HCT116 (cell line): Measurements from ENCODE around the gene ERAL1. TPM values are rescaled to one million over a fixed set of nuclear protein-coding genes. Genes with fewer than 3 reads are reported as not detected.

ENCODE experiments used
- ATAC-seq: fragments of 200-7000 bp; cut with Tn5 transposase; 2 replicates; pipeline ENCODE4 v1.9.1; 2020; ENCODE audit warnings: mild to moderate bottlenecking, moderate library complexity
- BruUV-seq: library from RNA; stranded (reverse); fragments of 400-500 nt; replicated peaks from 2 replicates; lab custom pipeline; 2021; lab: Mats Ljungman, UMichigan
- CTCF ChIA-PET: fragments of 300-600 bp; sonication (Branson Sonifier 250); formaldehyde crosslinking; loops from one replicate; lab custom pipeline; 2021; ENCODE audit warnings: antibody characterized with exemption; lab: Charles Lee
- POLR2A ChIA-PET: fragments of 300-600, 350-600 bp; sonication (Branson Sonifier 250); formaldehyde crosslinking; loops from one replicate; lab custom pipeline; 2021; ENCODE audit warnings: antibody characterized with exemption; lab: Charles Lee
- RAD21 ChIA-PET, 2 experiments: fragments of 300-600 bp; sonication (Branson Sonifier 250); formaldehyde crosslinking; loops; one replicate each; lab custom pipeline; 2023; ENCODE audit warnings: low total read pairs in 2 of 2; ENCODE audit not compliant: uncharacterized antibody in 2 of 2, unreplicated experiment in 2 of 2, low non-redundant PET in 1 of 2; lab: Charles Lee
- DNase-seq: peaks from one replicate; pipeline ENCODE4 v3.0.0-alpha.2; 2010; ENCODE audit warnings: low read depth, low spot score
- H2AFZ ChIP-seq: fragments of 200-600 bp; shearing (Covaris generic), sonication (generic); 2 replicates; pipeline ENCODE4 v1.6.1; 2017; ENCODE audit warnings: low read depth, mixed run types, mixed read lengths, antibody characterized with exemption, low read length; ENCODE audit not compliant: poor library complexity, severe bottlenecking
- H3K27ac ChIP-seq: 2 replicates; pipeline ENCODE4 v1.5.1; 2012; ENCODE audit warnings: low read depth, low read length
- H3K27me3 ChIP-seq: fragments of 200-600 bp; sonication (generic); 2 replicates; pipeline ENCODE4 v1.6.1; 2016; ENCODE audit warnings: mixed run types, low read length, mixed read lengths; ENCODE audit not compliant: insufficient read depth
- H3K36me3 ChIP-seq, 2 experiments: fragments of 200-500 bp in 1 of 2; fragments of 200-600 bp in 1 of 2; sonication (Bioruptor generic) in 1 of 2; sonication (generic) in 1 of 2; 2 replicates each; pipeline versions ENCODE4 v1.5.1 to v1.6.1; 2014 to 2016; ENCODE audit warnings: low read length in 2 of 2, inconsistent platforms in 1 of 2, mixed read lengths in 1 of 2, mixed run types in 1 of 2; ENCODE audit not compliant: insufficient read depth in 2 of 2, control insufficient read depth in 1 of 2
- H3K4me1 ChIP-seq, 2 experiments: fragments of 200-600 bp in 1 of 2; sonication (generic) in 1 of 2; 2 replicates each; pipeline versions ENCODE4 v1.5.1 to v1.6.1; 2012 to 2017; ENCODE audit warnings: low read length in 2 of 2, inconsistent platforms in 1 of 2, mild to moderate bottlenecking in 1 of 2, mixed read lengths in 1 of 2, mixed run types in 1 of 2, moderate library complexity in 1 of 2; ENCODE audit not compliant: insufficient read depth in 2 of 2, control insufficient read depth in 1 of 2
- H3K4me2 ChIP-seq: fragments of 200-600 bp; sonication (generic); 2 replicates; pipeline ENCODE4 v1.6.1; 2017; ENCODE audit warnings: mixed run types, low read length, mixed read lengths
- H3K4me3 ChIP-seq, 2 experiments: fragments of 200-600 bp in 1 of 2; sonication (generic) in 1 of 2; replicated peaks in 1 of 2; 2 replicates each; pipeline ENCODE4 v1.5.1; 2011 to 2016; ENCODE audit warnings: low read length in 2 of 2, control low read depth in 1 of 2, low read depth in 1 of 2, mild to moderate bottlenecking in 1 of 2, mixed read lengths in 1 of 2, mixed run types in 1 of 2
- H3K79me2 ChIP-seq: fragments of 200-600 bp; sonication (generic); 2 replicates; pipeline ENCODE4 v1.6.1; 2017; ENCODE audit warnings: mild to moderate bottlenecking, mixed run types, low read length, moderate library complexity, mixed read lengths; ENCODE audit not compliant: insufficient read depth
- H3K9ac ChIP-seq: fragments of 200-600 bp; sonication (generic); 2 replicates; pipeline ENCODE4 v1.6.1; 2016; ENCODE audit warnings: low read length, mixed read lengths
- H3K9me2 ChIP-seq: fragments of 200-600 bp; sonication (generic), shearing (Covaris generic); 2 replicates; pipeline ENCODE4 v1.6.1; 2017; ENCODE audit warnings: mixed run types, mild to moderate bottlenecking, moderate library complexity; ENCODE audit not compliant: insufficient read depth
- H3K9me3 ChIP-seq, 2 experiments: fragments of 200-500 bp in 1 of 2; fragments of 200-600 bp in 1 of 2; sonication (Bioruptor generic) in 1 of 2; sonication (generic) in 1 of 2; 2 replicates each; pipeline ENCODE4 v1.6.1; 2014 to 2017; ENCODE audit warnings: low read length in 2 of 2, mixed read lengths in 2 of 2, inconsistent platforms in 1 of 2, low read depth in 1 of 2, mild to moderate bottlenecking in 1 of 2, mixed run types in 1 of 2, moderate library complexity in 1 of 2; ENCODE audit not compliant: control insufficient read depth in 1 of 2, insufficient read depth in 1 of 2
- H4K20me1 ChIP-seq: fragments of 200-600 bp; sonication (generic), shearing (Covaris generic); 2 replicates; pipeline ENCODE4 v1.6.1; 2017; ENCODE audit warnings: mixed run types, mild to moderate bottlenecking, moderate library complexity; ENCODE audit not compliant: insufficient read depth
- CBX3 ChIP-seq: IDR thresholded peaks from 2 replicates; pipeline ENCODE4 v1.6.1; 2012; ENCODE audit warnings: low read depth
- EGR1 ChIP-seq: IDR thresholded peaks from 2 replicates; pipeline ENCODE4 v1.6.1; 2012; ENCODE audit warnings: low read depth
- ELF1 ChIP-seq: IDR thresholded peaks from 2 replicates; pipeline ENCODE4 v1.6.1; 2012; ENCODE audit warnings: low read depth, borderline replicate concordance
- EZH2 ChIP-seq: fragments of 200-600 bp; sonication (generic); IDR thresholded peaks from 2 replicates; pipeline ENCODE4 v1.6.1; 2017; ENCODE audit warnings: antibody characterized with exemption, mixed run types
- EZH2phosphoT487 ChIP-seq: fragments of 200-600 bp; IDR thresholded peaks from 2 replicates; pipeline ENCODE4 v1.6.1; 2018; ENCODE audit warnings: antibody characterized with exemption, borderline replicate concordance
- JUND ChIP-seq: IDR thresholded peaks from 2 replicates; pipeline ENCODE4 v1.6.1; 2012
- POLR2A ChIP-seq: IDR thresholded peaks from 2 replicates; pipeline ENCODE4 v1.7.0; 2011; ENCODE audit warnings: borderline replicate concordance; ENCODE audit not compliant: insufficient read depth, insufficient read length; ENCODE audit errors: extremely low read depth
- POLR2AphosphoS5 ChIP-seq: IDR thresholded peaks from 2 replicates; pipeline ENCODE4 v1.6.1; 2011; ENCODE audit warnings: mild to moderate bottlenecking, low read depth, low read length, moderate library complexity
- RAD21 ChIP-seq: IDR thresholded peaks from 2 replicates; pipeline ENCODE4 v1.6.1; 2012; ENCODE audit warnings: low read depth, mild to moderate bottlenecking
- REST ChIP-seq: IDR thresholded peaks from 2 replicates; pipeline ENCODE4 v1.6.1; 2012; ENCODE audit warnings: low read depth
- SP1 ChIP-seq: IDR thresholded peaks from 2 replicates; pipeline ENCODE4 v1.6.1; 2012; ENCODE audit warnings: low read depth
- SRF ChIP-seq: IDR thresholded peaks from 2 replicates; pipeline ENCODE4 v1.6.1; 2012; ENCODE audit warnings: low read depth
- TCF7L2 ChIP-seq: IDR thresholded peaks from 2 replicates; pipeline ENCODE4 v1.7.0; 2011; ENCODE audit warnings: borderline replicate concordance, inconsistent platforms; ENCODE audit not compliant: insufficient read depth, insufficient read length; ENCODE audit errors: extremely low read depth
- YY1 ChIP-seq: IDR thresholded peaks from 2 replicates; pipeline ENCODE4 v1.6.1; 2011; ENCODE audit warnings: low read length, low read depth, moderate library complexity, mild to moderate bottlenecking; ENCODE audit not compliant: insufficient replicate concordance; ENCODE audit errors: extremely low read depth
- ZBTB33 ChIP-seq: IDR thresholded peaks from 2 replicates; pipeline ENCODE4 v1.6.1; 2011; ENCODE audit warnings: mild to moderate bottlenecking, low read length, moderate library complexity; ENCODE audit not compliant: insufficient replicate concordance; ENCODE audit errors: extremely low read depth
- ZFX ChIP-seq: fragments of 450-650 bp; IDR thresholded peaks from 2 replicates; pipeline ENCODE4 v1.6.1; 2017
- ZNF274 ChIP-seq: fragments of 200-500 bp; sonication (Bioruptor generic); IDR thresholded peaks from 2 replicates; pipeline ENCODE4 v1.6.1; 2014; ENCODE audit warnings: mild to moderate bottlenecking, low read depth, low read length, inconsistent platforms
- intact Hi-C: fragments of 100-400 bp; cut with micrococcal nuclease; formaldehyde crosslinking; loops from 2 replicates; pipeline ENCODE4 v1.10.0; 2022
- total RNA-seq: library from RNA; stranded (reverse); gene quantifications from one replicate; pipeline ENCODE4 v1.2.1, GENCODE V29; 2021; ENCODE audit not compliant: unreplicated experiment
- TF ChIP-seq, protein P1 (sequence below): IDR thresholded peaks from 2 replicates; pipeline ENCODE4 v1.6.1; 2012
- TF ChIP-seq, protein P2 (sequence below), 3 experiments: fragments of 200-600 bp in 1 of 3; sonication (generic) in 1 of 3; IDR thresholded peaks in 2 of 3; conservative IDR thresholded peaks in 1 of 3; 2 replicates each; pipeline ENCODE4 v1.5.1; 2012 to 2017; ENCODE audit warnings: low read depth in 2 of 3, low read length in 2 of 3, antibody characterized with exemption in 1 of 3, borderline replicate concordance in 1 of 3, control low read depth in 1 of 3, mild to moderate bottlenecking in 1 of 3, mixed read lengths in 1 of 3, mixed run types in 1 of 3, moderate library complexity in 1 of 3; ENCODE audit not compliant: insufficient read depth in 1 of 3

The ERAL1 gene
- total RNA-seq, 1 experiment from 2014 or later, result 52.0 TPM

- H3K27ac ChIP-seq, result no peak overlapping the region
- no peaks in the 10 kb centered on the region for H3K9me3 ChIP-seq
- H3K4me3 ChIP-seq, result no peak overlapping the region
- RAD21 ChIA-PET, result no interaction called here
- H2AFZ ChIP-seq, result no peak overlapping the region
- peaks cover 16% of the 10 kb centered on the region for H3K79me2 ChIP-seq
- no peaks in the 10 kb centered on the region for H3K9me2 ChIP-seq
- H3K4me1 ChIP-seq, result peaks cover 7 to 16% of the 10 kb centered on the region in 2 experiments; a peak in 3 of 4 replicates
- H3K9ac ChIP-seq, result no peak overlapping the region
- H3K4me2 ChIP-seq, result no peak overlapping the region
- TF ChIP-seq ZBTB33 (no peak), POLR2A (no peak), POLR2AphosphoS5 (no peak), EZH2 (no peak), RAD21 (no peak), REST (no peak), EGR1 (no peak), YY1 (no peak), SP1 (no peak), ZNF274 (no peak), SRF (no peak), TCF7L2 (no peak), ZFX (no peak), JUND (no peak), EZH2phosphoT487 (no peak), CBX3 (no peak), ELF1 (no peak)
- TF ChIP-seq, protein P1, sequence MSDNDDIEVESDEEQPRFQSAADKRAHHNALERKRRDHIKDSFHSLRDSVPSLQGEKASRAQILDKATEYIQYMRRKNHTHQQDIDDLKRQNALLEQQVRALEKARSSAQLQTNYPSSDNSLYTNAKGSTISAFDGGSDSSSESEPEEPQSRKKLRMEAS, result no peak
- TF ChIP-seq, protein P2, sequence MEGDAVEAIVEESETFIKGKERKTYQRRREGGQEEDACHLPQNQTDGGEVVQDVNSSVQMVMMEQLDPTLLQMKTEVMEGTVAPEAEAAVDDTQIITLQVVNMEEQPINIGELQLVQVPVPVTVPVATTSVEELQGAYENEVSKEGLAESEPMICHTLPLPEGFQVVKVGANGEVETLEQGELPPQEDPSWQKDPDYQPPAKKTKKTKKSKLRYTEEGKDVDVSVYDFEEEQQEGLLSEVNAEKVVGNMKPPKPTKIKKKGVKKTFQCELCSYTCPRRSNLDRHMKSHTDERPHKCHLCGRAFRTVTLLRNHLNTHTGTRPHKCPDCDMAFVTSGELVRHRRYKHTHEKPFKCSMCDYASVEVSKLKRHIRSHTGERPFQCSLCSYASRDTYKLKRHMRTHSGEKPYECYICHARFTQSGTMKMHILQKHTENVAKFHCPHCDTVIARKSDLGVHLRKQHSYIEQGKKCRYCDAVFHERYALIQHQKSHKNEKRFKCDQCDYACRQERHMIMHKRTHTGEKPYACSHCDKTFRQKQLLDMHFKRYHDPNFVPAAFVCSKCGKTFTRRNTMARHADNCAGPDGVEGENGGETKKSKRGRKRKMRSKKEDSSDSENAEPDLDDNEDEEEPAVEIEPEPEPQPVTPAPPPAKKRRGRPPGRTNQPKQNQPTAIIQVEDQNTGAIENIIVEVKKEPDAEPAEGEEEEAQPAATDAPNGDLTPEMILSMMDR (IDR thresholded peaks at IDR 0.05 in 2 of 3, conservative IDR thresholded peaks at IDR 0.05 in 1 of 3; ENCODE audit: borderline replicate concordance in 1 of 3, insufficient read depth in 1 of 3, low read depth in 2 of 3, low read length in 2 of 3), result no peak
- POLR2A ChIA-PET, result no interaction called here
- intact Hi-C loops, result no loop called here
- CTCF ChIA-PET, result no interaction called here
- no peak for DNase-seq
- no peak for ATAC-seq
- H4K20me1 ChIP-seq, result no peaks in the 10 kb centered on the region
- no TSS peak for BruUV-seq
- H3K27me3 ChIP-seq, result no peaks in the 10 kb centered on the region
- H3K36me3 ChIP-seq, result peaks cover 2 to 5% of the 10 kb centered on the region in 2 experiments; a peak in 2 of 4 replicates
Measured at GRCh38 chr17:28853295-28853694, 1.5 kb upstream of the ERAL1 start.
